Inflammatory macrophage treated with lipopolysaccharide for 4 hours (primary cell): ENCODE data around the gene CYB5R3.

ENCODE experiments used
- DNase-seq: peaks from one replicate; pipeline ENCODE4 v3.0.0-alpha.2; 2020

Gene CYB5R3

DNA sequence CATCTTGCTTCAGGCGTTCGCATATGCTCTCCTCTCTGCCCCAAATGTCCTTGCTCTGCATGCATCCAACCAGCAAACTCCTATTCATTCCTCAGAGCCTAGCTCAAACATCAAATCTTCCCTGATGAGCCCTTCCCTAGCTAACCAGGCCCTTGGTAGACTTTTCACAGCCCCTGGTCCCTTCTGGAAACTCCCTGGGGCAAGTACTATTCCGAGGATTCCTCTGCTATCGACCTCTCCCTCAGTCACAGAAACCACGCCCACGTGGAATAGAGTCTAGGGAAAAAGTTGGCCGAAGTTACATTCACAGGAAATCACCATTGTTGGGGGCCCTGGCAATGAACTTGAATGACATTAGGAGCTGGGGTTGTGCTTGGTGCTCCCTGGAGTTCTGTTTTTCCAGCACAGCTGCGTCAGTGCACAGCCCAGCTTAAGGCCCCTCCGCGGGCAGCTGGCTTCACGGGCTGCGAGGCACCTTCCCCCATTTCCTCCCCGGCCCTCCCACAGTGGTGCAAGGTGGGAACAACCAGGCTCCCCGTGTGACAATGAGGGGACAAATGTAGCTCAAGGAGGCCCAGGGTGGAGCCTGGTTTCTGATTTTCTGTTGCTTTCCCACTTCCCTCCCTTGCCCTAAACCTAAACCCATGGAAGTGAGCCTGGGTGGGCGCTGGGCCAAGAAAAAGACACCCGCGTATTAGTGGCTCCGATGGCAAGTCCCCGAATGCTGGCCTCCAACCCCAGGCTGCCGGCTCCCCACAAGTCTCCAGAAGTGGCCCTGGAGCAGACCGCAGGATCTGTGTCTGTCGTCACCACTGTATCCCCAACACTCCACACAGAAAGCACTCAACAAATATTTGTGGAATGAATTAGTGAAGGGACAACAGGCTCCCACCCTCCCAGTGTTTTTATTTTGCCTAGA lies 4.5 kb downstream of the CYB5R3 start:
- no peak for DNase-seq

DNA sequence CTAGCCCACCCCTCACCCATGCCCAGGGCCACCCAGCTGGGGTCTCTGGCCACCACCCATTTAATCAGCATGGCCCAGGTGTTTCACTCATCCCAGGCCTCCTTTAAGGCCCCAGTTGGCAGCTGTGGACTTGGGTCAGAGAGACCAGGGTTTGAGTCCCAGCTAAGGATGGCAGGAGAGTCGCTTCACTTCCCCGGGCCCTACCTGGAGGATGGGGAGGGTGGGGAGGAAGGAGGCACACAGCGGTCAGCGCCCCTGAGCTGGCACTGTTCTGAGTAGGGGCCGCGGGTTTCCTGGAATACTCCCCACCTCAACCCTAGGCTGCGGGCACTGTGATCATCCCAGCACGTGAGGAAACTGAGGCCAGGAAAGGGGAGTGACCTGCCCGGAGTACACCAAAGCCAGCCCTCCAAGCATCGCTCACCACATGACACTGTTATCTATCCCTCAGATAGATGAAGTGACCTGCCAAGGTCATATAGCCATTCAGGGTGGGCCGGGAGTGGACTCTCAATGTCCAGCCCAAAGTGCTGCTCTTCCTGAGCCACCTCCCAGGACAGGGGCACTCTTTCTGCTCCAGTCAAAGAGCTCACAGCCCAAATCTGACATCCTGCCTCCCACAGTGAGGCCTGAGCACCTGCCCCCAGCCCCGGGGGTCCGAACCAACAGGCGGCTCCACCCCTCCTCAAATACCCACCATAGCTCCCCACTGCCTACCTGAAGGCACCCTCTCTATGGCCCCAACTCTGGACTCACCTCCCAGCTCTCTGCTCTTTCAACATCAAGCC lies 5.4 kb downstream of the CYB5R3 start:
- no peak for DNase-seq

DNA sequence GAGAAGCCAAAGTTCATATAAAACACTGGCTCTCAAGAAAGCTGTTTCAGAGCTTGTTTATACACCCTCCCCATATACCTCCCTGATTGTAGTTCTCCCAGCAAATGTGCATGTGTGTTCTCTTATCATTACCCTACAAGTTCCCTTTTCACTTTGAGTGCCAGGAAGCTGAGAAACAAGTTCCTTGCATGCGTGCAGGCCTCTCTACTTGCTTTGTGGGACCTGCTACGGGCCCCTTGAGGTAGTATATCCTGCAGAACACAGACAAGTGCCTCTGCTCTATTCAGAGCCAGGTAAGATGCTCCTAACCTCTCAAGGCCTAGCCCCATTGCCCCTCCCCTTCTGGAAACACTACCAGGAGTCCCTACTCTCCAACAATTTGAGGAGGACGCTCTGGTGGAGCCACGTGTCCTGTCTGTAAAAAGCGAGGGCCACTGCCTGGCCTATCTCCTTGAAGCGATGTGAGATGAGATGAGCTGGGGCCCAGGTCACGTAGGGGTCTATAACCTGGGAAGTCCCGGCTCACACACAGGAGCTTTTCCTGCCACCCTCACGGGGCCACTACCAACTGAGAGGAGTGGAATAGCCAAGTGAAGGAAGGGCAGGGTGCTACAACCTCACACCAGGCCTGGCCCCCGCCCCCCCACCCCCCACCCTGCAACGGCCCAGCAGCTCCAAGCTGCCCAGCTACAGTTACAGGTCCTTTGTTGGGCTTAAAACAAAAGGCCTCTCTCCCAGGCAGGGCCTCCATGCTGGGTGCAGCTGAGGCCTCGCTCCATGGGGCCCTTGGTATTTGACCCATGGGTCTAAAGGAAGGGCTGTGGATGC lies 6.2 kb downstream of the CYB5R3 start:
- peak; percentile 36 for DNase-seq

DNA sequence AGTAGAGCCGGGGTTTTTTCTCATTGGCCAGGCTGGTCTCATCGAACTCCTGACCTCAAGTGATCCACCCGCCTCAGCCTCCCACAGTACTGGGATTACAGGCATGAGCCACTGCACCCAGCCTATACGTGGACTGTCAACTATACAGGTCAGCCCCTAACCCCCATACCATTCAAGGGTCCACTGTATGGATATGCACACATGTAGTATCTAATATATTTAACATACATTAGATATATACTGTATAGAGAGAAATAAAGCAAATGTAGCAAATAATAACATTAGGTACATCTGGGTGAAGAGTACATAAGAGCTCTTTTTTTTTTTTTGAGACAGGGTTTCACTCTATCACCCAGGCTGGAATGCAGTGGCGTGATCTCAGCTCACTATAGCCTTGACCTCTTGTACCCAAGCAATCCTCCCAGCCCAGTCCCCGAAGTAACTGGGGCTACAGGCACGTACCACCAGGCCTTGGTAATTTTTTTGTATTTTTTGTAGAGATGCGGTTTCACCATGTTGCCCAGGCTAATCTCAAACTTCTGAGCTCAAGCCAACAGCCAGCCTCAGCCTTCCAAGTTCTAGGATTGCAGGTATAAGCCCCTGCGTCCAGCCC lies 7.3 kb downstream of the CYB5R3 start:
- DNase-seq = no peak

DNA sequence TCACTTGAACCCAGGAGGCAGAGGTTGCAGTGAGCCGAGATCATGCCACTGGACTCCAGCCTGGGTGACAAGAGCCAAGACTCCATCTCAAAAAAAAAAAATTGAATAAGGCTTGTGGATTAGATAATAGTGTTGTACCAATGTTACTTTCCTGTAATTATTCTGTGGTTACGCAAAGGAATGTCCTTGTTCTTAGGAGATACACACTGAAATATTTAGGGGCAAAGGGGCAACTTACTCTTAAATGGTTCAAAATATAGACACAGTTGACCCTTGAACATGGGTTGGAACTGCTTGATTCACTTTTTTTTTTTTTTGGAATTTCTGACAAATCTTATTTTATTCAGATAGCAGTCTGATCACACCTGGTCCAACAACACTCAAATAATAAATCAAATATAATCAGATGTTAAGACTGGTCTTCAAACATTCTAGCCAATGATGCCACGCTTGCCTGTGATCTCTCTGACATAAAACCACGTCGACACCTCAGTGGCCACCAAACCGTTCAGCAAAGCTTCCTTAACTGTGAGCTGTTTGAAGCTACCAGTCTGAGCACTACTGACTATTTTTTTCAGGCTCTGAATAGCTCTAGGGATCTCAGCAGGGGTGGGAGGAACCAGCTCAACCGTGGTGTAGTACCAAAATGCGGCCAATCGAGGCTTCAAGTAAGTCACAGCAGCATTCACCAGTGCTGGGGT lies 9.5 kb downstream of the CYB5R3 start:
- no peak for DNase-seq

DNA sequence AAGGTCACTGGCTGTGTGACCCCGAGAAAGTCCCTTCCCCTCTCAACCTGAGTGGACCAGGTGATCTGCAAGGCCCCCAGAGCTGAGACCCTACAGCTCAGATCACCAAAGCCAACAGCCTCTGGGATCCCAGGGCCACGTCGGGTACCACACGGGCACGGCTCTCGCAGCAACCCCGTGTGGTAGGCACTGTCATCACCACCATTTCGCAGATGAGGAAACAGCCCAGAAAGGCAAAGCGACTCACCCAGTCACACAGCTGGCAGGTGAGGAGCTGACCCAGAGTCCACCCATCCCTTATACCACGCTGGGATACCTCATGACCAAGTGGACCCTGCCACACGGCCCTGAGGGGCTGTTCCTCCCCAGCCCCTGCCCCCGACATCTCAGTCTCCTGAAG lies 11.6 kb downstream of the CYB5R3 start:
- no peak for DNase-seq

DNA sequence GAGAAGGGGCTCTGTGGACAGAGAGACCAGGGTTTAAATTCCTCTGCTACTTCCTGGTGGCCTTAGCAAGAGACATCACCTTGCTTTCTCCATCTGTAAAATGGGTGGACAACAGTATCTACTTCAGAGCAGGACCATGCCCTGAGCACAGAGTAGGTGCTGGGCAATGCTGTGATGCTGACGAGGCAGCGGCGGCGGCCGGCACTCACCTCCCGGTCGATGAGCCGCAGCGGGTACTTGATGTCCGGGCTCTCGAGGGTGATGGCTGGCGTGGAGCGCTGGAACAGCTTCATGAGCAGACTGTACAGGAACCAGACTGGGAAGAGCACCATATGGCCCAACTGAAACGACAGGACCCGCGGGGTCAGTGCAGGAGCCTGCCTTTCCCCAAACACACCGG lies 12.7 kb downstream of the CYB5R3 start:
- no peak for DNase-seq

DNA sequence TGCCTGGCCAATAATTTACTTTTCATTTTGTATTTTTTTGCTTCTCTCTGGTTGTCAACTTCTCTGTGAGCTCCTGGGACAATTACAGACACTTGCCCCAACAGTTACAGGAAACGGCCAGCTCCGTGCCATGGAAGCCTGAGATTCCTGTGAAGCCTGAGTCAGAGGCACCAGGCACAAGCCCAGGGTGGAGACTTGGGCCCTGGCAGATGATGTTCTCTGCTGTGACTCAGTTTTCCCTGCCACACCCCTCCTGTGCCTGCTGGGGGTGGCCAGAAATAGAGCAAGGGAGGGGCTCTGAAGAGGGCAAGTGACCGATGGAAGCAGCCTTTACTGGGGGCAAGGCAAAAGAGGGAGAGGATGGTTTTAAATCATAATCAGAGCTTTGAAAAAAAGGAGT lies 13.7 kb downstream of the CYB5R3 start:
- no peak for DNase-seq

DNA sequence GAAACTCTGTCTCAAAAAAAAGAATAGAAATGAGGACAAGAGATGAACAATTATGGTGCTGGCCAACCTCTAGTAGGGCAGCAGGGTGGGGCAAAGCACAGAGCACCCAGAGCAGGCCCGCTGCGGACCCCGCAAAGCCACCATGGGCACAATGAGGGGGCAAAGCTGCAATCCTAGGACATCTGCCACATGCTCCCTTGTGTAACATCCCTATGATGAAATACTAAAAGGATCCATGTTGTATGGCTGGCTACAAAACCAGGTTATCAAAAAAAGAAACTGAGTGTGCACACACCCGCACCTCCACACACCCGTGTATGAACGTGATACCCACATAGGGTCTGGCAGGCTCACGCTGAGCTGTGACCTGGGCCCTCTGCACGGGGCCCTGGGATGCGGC lies 16.2 kb downstream of the CYB5R3 start:
- DNase-seq = no peak

DNA sequence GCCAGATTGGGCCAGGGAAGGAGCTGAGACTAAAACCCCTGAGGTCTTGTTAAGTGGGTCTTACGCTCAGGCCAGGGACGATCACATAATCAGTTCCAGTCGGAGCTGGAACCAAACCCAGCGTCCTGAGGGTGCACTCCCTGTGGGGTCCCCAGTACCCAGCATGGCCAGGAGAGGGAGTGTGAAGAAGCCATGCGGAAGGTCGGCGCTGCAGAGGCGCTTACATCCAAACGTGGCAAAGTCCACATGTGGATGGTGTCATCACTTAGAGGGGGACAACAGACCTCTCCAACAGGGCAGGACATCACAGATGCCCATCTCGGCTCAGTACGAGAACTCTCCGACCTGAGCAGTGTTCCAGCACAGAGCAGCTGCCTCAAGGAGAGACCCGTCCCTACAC lies 17.1 kb downstream of the CYB5R3 start:
- DNase-seq = no peak

DNA sequence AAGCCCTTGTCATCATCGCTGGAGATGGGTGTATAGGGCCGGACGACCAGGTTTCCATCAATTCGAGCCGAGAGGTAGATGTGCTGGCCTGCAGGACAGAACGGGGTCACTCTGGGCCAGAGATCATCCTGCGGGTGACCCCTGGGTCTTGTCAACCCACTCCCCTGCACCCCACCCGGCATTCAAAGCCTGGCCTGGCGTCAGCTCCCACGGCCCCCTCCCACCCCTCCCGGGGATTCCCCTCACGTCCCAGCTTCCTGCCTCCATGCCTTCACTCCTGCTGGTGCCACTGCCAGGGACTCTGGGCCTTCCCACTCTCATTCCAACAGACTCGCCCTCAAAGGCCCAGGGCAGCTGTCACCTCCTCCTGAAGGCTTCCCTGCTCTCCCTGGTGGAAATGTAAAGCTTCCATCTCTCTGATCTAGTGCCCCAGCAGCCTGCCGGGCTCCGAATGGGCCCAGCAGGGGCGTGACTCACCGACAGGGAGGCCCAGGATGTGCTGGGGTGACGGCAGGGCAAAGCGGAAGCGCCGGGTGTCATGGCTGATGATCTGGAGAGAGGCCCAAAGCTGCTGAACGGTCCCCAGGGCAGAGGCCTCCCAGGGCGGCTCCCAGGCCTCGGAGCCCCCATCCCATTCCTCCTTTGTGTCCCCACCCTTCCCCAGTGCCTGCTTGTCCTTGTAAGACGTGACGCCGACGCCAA lies 18.1 kb downstream of the CYB5R3 start:
- DNase-seq = no peak

DNA sequence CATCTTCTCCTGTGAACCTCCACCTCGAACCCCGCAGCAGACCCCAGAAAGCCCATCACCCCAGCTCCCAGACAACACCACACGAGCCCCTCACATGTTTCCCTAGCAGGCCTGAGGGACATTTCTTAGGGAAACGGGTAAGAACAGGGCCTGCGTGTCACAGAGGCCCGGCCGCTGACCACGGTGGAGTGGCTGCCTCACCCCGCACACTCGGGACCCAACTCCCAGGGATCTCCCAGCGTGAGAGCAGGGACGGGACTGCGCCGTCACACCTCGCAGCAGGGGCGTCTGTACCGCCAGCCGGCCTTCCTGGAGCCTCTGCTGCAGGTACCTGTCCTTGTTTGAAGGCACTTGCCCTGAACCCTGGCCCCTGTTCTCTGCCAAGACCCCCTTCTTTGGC lies 19.0 kb downstream of the CYB5R3 start:
- DNase-seq = no peak

DNA sequence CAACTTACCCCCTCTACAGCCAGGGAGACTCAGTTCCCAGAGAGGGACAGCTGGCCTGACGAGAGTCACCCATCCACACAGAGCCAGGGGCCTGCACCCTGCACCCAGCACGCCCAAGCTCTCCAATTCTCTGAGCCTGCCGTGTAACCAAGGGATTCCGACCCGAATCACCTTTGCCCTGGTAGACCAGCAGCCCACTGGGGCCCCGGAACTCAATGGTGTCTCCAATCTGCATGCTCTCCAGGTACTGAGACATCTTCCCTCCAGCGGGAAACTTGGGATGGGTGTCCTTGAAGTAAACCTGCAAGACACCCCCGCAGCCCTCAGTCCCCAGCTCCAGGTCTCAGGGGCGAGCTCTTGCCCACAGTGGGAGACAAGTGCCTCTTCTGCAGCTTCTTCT lies 21.2 kb downstream of the CYB5R3 start:
- DNase-seq = no peak

DNA sequence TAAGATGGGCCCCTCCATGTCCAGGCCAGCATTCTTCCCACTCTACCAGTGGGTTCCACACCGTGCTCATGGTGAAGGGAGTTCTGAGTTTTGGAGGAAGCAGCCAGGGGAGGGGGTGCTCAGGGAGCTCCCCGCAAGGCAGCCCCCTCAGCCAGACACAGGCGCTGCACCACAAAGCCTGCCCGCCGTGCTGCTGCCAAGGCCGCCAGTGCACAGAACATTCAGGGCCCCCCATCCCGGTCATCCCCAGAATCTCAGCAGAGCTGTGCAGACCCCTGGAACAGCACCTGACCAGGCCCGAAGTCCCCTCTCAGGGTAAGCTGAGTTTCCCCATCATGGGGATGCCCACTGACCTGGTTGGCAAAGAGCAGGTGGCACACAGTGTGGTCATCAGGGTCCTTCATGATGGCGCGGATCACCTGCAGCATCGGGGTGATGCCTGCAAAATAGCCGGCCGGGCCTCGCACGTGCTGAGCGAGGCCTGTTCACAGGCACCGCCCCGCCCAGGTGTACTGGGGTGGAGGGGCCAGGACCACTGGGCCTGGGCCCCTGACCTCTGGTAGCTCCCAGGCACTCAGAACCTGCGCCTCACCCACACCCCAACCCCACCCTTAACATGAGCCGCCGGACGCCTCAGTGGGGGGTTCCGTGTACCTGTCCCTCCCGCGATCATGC lies 22.1 kb downstream of the CYB5R3 start:
- DNase-seq = no peak

DNA sequence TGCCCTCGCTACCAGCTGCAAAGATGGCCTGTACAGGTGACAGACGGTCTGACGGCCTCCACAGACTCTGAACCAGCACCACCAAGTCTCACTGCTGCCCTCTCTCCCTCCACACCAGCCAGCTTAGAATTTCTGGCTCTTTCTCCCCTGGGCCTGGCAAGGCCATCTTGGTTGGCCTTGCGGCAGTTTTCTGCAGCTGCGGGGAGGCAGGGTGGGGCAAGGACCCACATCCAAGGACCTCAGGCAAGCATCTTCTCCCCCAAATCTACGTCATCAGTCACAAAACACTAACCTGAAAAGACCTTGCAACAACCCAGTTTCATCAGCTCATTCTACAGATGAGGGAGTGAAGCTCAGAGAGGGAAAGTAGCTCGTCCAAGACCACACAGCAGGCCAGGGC lies 22.8 kb downstream of the CYB5R3 start:
- no peak for DNase-seq

DNA sequence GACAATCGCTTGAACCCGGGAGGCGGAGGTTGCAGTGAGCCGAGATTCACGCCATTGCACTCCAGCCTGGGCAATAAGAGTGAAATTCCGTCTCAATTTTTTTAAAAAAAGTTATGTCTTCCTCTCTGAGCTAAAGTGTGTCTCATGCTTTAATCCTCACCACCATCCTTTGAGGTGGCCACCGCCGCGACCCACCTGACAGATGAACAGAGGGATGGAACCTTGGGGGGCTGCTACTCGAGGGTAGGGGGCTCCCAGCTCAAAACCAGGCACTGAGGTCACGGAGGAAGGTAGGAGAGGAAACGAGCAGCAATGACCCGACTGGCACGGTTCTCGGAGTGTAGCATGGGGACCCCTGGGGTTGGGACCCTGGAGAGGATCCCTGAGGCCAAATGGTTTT lies 23.8 kb downstream of the CYB5R3 start:
- DNase-seq = no peak

DNA sequence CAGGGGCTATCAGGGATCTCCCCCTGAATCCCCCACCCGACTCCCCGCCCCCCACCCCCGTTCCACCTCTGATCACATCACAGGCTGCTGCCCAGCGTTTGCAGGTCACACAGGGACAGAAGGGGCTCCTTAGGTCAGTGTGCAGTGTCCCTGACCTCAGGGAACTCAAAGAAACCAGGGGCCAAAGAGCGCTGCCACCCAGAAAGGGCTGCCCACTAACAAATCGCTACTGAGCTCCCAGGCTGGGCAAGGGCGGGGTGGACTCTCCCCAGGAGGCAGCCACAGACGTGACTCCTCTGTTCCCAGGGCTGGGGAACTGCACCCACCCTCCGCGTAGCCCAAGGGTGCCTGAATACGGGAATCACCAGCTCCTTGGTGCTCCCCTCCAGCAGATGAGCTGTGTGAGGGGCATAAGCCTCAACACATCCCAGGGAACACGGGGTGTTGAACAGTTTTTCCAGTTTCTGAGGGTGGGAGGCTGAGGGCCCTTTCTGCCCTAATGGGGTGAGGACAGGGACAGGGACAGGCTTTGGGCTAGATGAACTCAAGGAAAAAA lies 24.6 kb downstream of the CYB5R3 start:
- DNase-seq = no peak

DNA sequence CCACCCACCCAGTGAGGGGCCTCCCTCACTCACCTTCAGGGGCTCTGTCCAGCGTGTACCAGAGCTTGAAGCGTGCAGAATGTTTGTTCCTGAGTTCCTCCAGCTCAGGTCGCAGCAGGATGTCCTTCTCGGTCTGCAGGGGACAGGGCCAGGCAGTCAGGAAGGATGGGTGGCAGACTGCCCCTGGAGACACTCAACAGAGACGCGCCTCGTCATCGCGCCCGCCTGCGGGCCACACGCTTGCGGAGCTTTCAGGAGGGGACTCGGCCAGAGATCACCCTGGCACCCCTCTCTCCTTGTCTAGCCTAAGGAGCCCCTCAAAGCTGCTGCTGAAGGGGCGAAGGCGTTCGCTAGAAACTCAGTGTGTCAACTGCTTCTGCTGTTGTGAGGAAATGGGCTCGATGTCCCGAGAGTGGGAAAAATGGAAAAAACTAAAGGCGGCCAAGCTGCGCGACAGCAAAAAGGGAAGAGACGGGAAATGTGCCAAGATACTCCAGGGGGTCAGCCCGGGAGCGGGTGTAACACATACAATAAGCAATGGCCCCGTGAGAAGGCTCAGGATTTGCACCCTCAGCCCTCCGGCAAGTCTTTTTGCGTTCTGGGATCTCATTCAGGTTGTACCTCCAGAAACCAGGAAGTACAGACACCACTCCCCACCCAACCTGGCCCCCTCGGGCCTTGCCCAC lies 25.3 kb downstream of the CYB5R3 start:
- DNase-seq = no peak

DNA sequence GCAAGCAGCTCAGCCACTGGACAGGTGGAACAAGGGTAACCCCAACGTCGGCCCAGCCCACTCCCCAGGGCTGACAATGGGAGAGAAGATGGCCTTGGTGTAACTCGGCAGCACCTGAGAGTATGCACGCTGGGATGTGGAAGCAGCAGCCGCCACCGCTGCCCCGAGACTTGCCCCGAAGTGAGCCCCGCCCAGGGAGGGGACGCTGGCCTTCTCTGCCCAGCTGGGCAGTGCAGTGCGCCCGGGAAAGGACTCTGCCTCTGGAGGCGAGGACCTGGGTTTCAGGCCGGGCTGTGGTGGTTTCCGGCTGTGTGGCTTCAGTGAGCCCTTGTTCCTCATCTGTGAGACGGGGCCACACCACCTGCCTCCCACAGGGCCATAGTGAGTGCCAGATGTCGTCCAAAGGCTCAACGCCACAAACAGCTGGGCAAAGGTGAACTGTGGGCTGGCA lies 25.9 kb downstream of the CYB5R3 start:
- DNase-seq = no peak
